Measurements from ENCODE around the gene C1orf159. TPM values are rescaled to one million over a fixed set of nuclear protein-coding genes. Genes with fewer than 3 reads are reported as not detected.

Gene C1orf159
- total RNA-seq, 1 donor from 2014 or later, result 8.0 TPM

- no peak overlapping the region for H3K9ac ChIP-seq
These were observed 59.8 kb downstream of the C1orf159 start for GRCh38 chr1:1055841-1056736.

GRCh38 chr1:1054971-1055370 lies 60.9 kb downstream of the C1orf159 start:
- peaks cover 13% of the 10 kb centered on the region for H3K4me1 Mint-ChIP-seq
- peaks cover 13% of the 10 kb centered on the region for H3K36me3 Mint-ChIP-seq
- no peak overlapping the region for H3K9ac ChIP-seq
- peaks cover 13% of the 10 kb centered on the region for H3K4me1 ChIP-seq
- no peak for DNase-seq (ENCODE audit: low spot score)
- peaks cover 32% of the 10 kb centered on the region for H3K27me3 ChIP-seq
- TF ChIP-seq CTCF (IDR thresholded peaks at IDR 0.05), result no peak
- TF ChIP-seq EZH2phosphoT487 (IDR thresholded peaks at IDR 0.05), result no peak
- no peak for TF ChIP-seq EZH2 (IDR thresholded peaks at IDR 0.05)
- H2AFZ ChIP-seq (replicated peaks), result no peak overlapping the region
- no peaks in the 10 kb centered on the region for H3K36me3 ChIP-seq
- H3K4me3 Mint-ChIP-seq, result no peak overlapping the region
- H3K9me3 Mint-ChIP-seq, result no peaks in the 10 kb centered on the region
- peaks cover 7% of the 10 kb centered on the region for H4K20me1 ChIP-seq (ENCODE audit: low read depth)
- H3K4me2 ChIP-seq, result no peak overlapping the region
- H3K4me3 ChIP-seq, result no peak overlapping the region
- H3F3A ChIP-seq (ENCODE audit: low read depth), result peaks cover 6% of the 10 kb centered on the region
- H3K27me3 Mint-ChIP-seq (ENCODE audit: insufficient read depth, low read depth), result peaks cover 14% of the 10 kb centered on the region
- no peak overlapping the region for H3K27ac ChIP-seq
- no peak overlapping the region for H3K27ac Mint-ChIP-seq
- no peaks in the 10 kb centered on the region for H3K79me2 ChIP-seq (ENCODE audit: low read depth)
- no peaks in the 10 kb centered on the region for H3K9me3 ChIP-seq (ENCODE audit: low read depth)

More at GRCh38 chr1:1055841-1056736, 59.8 kb downstream of the C1orf159 start:
- TF ChIP-seq EZH2 (IDR thresholded peaks at IDR 0.05) (no peak), CTCF (IDR thresholded peaks at IDR 0.05) (no peak), EZH2phosphoT487 (IDR thresholded peaks at IDR 0.05) (no peak)
- Histone ChIP-seq H3K4me1 (peaks cover 13% of the 10 kb centered on the region), H3K79me2 (ENCODE audit: low read depth) (no peaks in the 10 kb centered on the region), H3K27me3 (peaks cover 44% of the 10 kb centered on the region), H3F3A (ENCODE audit: low read depth) (peaks cover 6% of the 10 kb centered on the region), H3K4me3 (no peak overlapping the region), H3K4me2 (no peak overlapping the region), H3K36me3 (no peaks in the 10 kb centered on the region), H4K20me1 (ENCODE audit: low read depth) (peaks cover 15% of the 10 kb centered on the region), H2AFZ (replicated peaks) (no peak overlapping the region), H3K9me3 (ENCODE audit: low read depth) (no peaks in the 10 kb centered on the region), H3K27ac (no peak overlapping the region)
- peak overlapping the region; percentile 57 for H3K27ac Mint-ChIP-seq
- H3K9me3 Mint-ChIP-seq, result no peaks in the 10 kb centered on the region
- H3K36me3 Mint-ChIP-seq, result peaks cover 11% of the 10 kb centered on the region
- peak overlapping the region; percentile 47 for H3K4me3 Mint-ChIP-seq
- peaks cover 19% of the 10 kb centered on the region for H3K27me3 Mint-ChIP-seq (ENCODE audit: insufficient read depth, low read depth)
- no peak for DNase-seq (ENCODE audit: low spot score)
- H3K4me1 Mint-ChIP-seq, result peaks cover 16% of the 10 kb centered on the region

- Histone ChIP-seq H2AFZ (replicated peaks) (no peak overlapping the region), H3K9ac (no peak overlapping the region), H3K27me3 (peaks cover 25% of the 10 kb centered on the region), H3K79me2 (ENCODE audit: low read depth) (no peaks in the 10 kb centered on the region), H4K20me1 (ENCODE audit: low read depth) (peaks cover 6% of the 10 kb centered on the region), H3K4me2 (no peak overlapping the region), H3K36me3 (no peaks in the 10 kb centered on the region), H3K27ac (no peak overlapping the region), H3F3A (ENCODE audit: low read depth) (peaks cover 6% of the 10 kb centered on the region), H3K9me3 (ENCODE audit: low read depth) (no peaks in the 10 kb centered on the region), H3K4me1 (peaks cover 10% of the 10 kb centered on the region), H3K4me3 (no peak overlapping the region)
- Mint-ChIP-seq H3K36me3 (peaks cover 13% of the 10 kb centered on the region), H3K27me3 (ENCODE audit: insufficient read depth, low read depth) (peaks cover 13% of the 10 kb centered on the region), H3K9me3 (no peaks in the 10 kb centered on the region), H3K4me1 (peaks cover 13% of the 10 kb centered on the region), H3K27ac (no peak overlapping the region), H3K4me3 (no peak overlapping the region)
- DNase-seq (ENCODE audit: low spot score), result no peak
- TF ChIP-seq CTCF (IDR thresholded peaks at IDR 0.05) (no peak), EZH2 (IDR thresholded peaks at IDR 0.05) (no peak), EZH2phosphoT487 (IDR thresholded peaks at IDR 0.05) (no peak)
These were observed 61.7 kb downstream of the C1orf159 start for GRCh38 chr1:1054099-1054700.

All from neural progenitor cell (in vitro differentiated cells).